Measurements from ENCODE around the gene CCL19.

Gene CCL19

DNA sequence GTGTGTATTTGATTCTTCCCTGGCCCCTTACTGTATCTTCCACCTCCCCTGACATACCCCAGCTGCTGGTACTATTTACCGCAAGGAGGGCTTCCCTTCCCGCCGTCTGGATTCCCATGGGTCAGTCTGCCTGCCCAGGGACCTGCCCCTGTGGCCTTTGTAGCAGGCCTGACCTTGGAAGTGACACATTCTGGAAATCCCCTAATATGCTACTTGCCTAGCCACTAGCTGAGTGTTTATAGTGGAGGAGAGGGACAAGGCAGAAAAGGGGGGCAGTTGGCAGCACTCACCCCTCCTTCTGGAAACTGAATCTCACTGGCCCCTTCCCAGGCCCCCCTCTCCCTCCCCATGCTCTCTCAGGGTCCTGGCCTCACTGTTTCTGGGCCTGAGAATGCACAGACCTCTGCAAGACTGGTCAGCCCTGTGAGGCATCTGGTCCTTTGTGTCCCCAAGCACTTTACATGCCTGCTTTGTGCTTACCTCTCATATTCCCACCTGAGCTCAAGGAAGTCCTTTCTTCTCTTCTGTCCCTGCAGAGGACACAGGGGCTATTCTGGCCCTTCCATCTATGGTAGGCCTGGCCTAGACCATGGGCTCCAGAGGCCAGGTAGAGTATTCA is 27.0 kb upstream of the CCL19 start:
- no peak for FAIRE-seq
- no peak for DNase-seq (ENCODE audit: insufficient read length, low spot score)

DNA sequence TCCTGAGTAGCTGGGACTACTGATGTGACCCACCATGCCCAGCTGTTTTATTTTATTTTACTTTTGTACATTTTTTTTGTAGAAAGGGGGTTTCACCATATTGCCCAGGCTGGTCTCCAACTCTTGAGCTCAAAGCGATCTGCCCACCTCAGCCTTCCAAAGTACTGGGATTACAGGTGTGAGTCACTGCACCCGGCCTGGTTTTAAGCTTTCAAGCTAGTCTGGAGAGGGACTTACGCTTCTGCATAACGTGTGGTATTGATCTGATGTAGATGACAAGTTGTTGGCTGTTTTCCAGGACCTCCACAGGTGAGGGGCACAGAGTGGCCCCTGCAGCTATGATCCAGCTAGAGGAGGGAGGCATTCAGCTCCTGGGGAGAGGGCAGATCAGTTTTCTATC is 25.6 kb upstream of the CCL19 start:
- TF ChIP-seq SPI1 (IDR thresholded peaks at IDR 0.05; ENCODE audit: low read depth, low read length), result no peak
- TF ChIP-seq PAX5 (IDR thresholded peaks at IDR 0.05; ENCODE audit: insufficient read depth, low read length, severe bottlenecking), result no peak
- TF ChIP-seq POU2F2 (IDR thresholded peaks at IDR 0.05; ENCODE audit: low read depth, low read length), result no peak
- no peak for TF ChIP-seq TAF1 (IDR thresholded peaks at IDR 0.05; ENCODE audit: low read depth, low read length)
- no peak for TF ChIP-seq POLR2AphosphoS5 (IDR thresholded peaks at IDR 0.05; ENCODE audit: low read depth, low read length)
- no peak for TF ChIP-seq POLR2A (IDR thresholded peaks at IDR 0.05; ENCODE audit: low read depth, low read length)
- DNase-seq (ENCODE audit: insufficient read length, low spot score) (no peak), FAIRE-seq (no peak)

More for the DNA sequence above, 27.0 kb upstream of the CCL19 start:
- TF ChIP-seq SPI1 (IDR thresholded peaks at IDR 0.05; ENCODE audit: low read depth, low read length) (no peak), POU2F2 (IDR thresholded peaks at IDR 0.05; ENCODE audit: low read depth, low read length) (no peak)

DNA sequence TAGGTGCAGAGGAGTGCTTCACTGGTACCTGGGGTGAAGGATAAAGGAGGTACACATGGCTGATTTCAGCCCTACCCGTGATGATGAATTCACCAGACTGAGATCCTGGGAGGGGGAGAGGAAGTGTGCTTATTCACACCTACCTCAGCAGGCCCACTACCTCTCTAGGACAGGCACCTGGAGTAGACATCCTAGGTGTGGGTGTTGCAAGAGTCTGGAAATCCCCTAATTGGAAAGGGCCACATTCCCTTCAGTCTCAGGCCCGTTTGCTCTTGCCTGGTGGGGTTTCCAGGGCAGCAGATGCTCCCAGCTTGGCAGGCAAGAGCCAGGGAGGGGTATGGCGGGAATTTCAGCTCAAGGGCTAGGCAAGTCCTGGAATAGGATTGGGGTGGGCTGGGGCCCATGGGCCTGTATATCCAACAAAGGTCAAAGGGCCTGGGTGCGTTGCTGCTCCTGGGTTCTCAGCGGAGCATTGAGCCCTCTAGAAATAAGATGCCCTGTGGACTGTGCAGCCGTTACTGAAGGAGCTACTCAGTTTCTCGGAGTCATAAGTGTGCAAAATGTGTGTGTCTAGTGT is 24.7 kb upstream of the CCL19 start:
- DNase-seq (ENCODE audit: insufficient read length, low spot score) (no peak), FAIRE-seq (no peak)

DNA sequence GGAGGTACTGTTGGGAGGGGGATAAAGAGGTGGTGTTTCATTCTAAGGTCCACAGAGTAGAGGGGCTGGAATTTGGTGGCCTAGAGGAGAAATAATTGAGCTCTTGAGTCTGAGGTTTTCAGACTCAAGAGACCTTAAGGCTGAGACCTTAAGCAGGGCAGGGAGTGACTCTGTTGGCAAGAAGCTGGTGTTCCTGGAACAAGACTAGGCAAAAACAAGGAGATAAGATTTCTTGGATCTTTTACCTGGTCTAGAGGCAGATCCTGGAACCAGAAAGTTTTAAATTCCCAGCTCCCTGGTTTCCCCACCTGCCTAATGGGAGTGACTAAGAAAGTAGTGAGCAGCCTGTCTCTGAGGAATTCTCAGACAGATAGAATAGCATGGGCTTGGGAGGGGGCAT is 22.9 kb upstream of the CCL19 start:
- FAIRE-seq (no peak), DNase-seq (ENCODE audit: insufficient read length, low spot score) (no peak)
- TF ChIP-seq SPI1 (IDR thresholded peaks at IDR 0.05; ENCODE audit: low read depth, low read length), result no peak
- TF ChIP-seq POLR2A (IDR thresholded peaks at IDR 0.05; ENCODE audit: low read depth, low read length), result no peak
- no peak for TF ChIP-seq POLR2AphosphoS5 (IDR thresholded peaks at IDR 0.05; ENCODE audit: low read depth, low read length)
- TF ChIP-seq TAF1 (IDR thresholded peaks at IDR 0.05; ENCODE audit: low read depth, low read length), result no peak
- TF ChIP-seq PAX5 (IDR thresholded peaks at IDR 0.05; ENCODE audit: insufficient read depth, low read length, severe bottlenecking), result no peak

More for the DNA sequence above, 24.7 kb upstream of the CCL19 start:
- TF ChIP-seq TAF1 (IDR thresholded peaks at IDR 0.05; ENCODE audit: low read depth, low read length), result no peak
- TF ChIP-seq PAX5 (IDR thresholded peaks at IDR 0.05; ENCODE audit: insufficient read depth, low read length, severe bottlenecking), result no peak
- no peak for TF ChIP-seq SPI1 (IDR thresholded peaks at IDR 0.05; ENCODE audit: low read depth, low read length)
- TF ChIP-seq POU2F2 (IDR thresholded peaks at IDR 0.05; ENCODE audit: low read depth, low read length), result no peak
- TF ChIP-seq POLR2AphosphoS5 (IDR thresholded peaks at IDR 0.05; ENCODE audit: low read depth, low read length), result no peak
- TF ChIP-seq POLR2A (IDR thresholded peaks at IDR 0.05; ENCODE audit: low read depth, low read length), result no peak

DNA sequence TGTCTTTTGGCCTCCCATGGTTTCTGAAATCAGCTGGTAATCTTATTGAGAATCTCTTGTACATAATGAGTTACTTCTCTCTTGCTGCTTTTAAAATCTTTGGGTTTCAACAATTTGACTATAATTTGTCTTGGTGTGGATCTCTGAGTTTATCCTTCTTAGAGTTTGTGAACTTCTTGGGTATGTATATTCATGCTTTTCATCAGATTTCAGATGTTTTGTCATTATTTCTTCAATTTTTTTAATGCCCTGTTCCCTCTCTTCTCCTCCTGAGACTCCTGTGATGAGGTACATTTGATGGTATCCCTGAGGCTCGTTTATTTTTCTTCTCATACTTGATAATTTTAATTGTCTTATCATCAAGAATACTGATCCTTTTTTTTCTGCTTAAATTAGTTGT is 21.1 kb upstream of the CCL19 start:
- TF ChIP-seq PAX5 (IDR thresholded peaks at IDR 0.05; ENCODE audit: insufficient read depth, low read length, severe bottlenecking), result no peak
- no peak for TF ChIP-seq TAF1 (IDR thresholded peaks at IDR 0.05; ENCODE audit: low read depth, low read length)
- FAIRE-seq, result no peak
- no peak for DNase-seq (ENCODE audit: insufficient read length, low spot score)

DNA sequence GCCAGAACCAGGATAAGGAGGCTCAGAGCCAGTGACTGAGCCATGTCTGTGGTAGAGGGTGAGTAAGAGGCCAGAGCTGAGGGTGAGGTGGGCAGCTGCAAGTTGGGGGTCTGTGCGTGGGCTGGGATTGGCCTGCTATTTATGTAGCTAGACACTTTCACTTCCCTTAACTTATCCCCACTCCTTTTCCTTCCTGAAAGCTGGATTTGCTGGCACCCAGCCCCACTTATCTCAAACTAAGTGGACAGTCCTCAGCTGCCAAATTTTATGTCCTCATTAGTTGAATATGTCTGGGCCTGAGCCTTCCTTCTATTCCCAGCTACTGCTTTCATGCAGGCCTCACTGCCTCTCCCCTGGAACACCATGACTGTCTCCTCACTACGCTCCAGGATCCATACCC is 18.9 kb upstream of the CCL19 start, which contains the start of gene CCL21:
TSS of gene CCL21 (minus strand) at position 114 of the 400 bp plus-strand sequence. CDS start at position 44, 70 bp downstream.
- TF ChIP-seq SPI1 (IDR thresholded peaks at IDR 0.05; ENCODE audit: low read depth, low read length) (no peak), TAF1 (IDR thresholded peaks at IDR 0.05; ENCODE audit: low read depth, low read length) (no peak), POLR2A (IDR thresholded peaks at IDR 0.05; ENCODE audit: low read depth, low read length) (no peak), POLR2AphosphoS5 (IDR thresholded peaks at IDR 0.05; ENCODE audit: low read depth, low read length) (no peak), POU2F2 (IDR thresholded peaks at IDR 0.05; ENCODE audit: low read depth, low read length) (no peak), PAX5 (IDR thresholded peaks at IDR 0.05; ENCODE audit: insufficient read depth, low read length, severe bottlenecking) (no peak)
- DNase-seq (ENCODE audit: insufficient read length, low spot score) (no peak), FAIRE-seq (no peak)

DNA sequence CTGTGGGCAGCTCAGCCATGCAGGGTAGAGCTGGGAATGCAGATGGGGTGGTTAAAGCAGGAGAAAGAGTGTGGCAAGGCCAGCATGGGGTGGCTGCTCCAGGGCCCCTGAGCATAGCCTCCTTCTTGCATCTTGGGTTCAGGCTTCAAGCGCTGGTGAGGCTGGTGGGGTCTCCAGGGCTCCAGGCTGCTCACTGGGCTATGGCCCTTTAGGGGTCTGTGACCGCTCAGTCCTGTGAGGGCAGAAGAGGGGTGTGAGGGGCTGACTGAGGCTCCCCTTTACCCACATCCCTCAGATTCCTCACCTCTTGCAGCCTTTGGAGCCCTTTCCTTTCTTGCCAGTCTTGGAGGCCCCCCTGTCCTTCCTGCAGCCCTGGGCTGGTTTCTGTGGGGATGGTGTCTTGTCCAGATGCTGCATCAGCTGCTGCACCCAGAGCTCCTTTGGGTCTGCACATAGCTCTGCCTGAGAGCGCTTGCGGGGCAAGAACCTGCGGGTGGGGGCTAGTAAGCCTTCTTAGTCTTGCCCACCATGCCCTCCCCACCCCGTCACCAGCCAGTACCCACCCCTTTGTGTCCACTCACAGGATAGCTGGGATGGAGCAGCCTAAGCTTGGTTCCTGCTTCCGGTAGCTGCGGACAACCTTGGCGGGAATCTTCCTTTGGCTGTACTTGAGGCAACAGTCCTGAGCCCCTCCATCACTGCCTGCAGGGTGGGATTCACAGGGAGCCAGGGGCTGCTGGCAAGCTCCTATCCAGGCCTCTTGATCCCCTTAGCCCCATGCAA is 18.3 kb upstream of the CCL19 start:
- TF ChIP-seq POLR2AphosphoS5 (IDR thresholded peaks at IDR 0.05; ENCODE audit: low read depth, low read length) (no peak), POLR2A (IDR thresholded peaks at IDR 0.05; ENCODE audit: low read depth, low read length) (no peak), SPI1 (IDR thresholded peaks at IDR 0.05; ENCODE audit: low read depth, low read length) (no peak), PAX5 (IDR thresholded peaks at IDR 0.05; ENCODE audit: insufficient read depth, low read length, severe bottlenecking) (no peak), POU2F2 (IDR thresholded peaks at IDR 0.05; ENCODE audit: low read depth, low read length) (no peak), TAF1 (IDR thresholded peaks at IDR 0.05; ENCODE audit: low read depth, low read length) (no peak)
- DNase-seq (ENCODE audit: insufficient read length, low spot score) (no peak), FAIRE-seq (no peak)

DNA sequence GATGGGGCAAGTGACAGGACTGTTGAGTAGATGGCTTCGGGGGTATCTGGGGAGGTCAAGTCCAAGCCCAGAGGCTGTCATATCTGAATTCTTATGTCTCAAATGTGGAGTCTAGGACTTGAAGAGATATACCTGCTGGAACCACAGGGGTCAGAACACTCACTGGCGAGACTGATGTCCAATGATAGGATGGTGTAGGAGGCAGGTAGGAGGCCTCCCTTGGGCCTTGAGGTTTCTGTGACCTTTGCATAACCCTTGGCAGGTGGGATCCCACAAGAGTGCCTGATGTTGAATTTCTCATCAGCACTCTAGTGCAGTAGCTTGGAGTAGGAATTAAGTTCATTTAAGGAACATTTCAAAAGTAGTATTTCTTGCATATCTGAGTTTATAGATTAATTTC is 16.1 kb upstream of the CCL19 start:
- TF ChIP-seq TAF1 (IDR thresholded peaks at IDR 0.05; ENCODE audit: low read depth, low read length) (no peak), POU2F2 (IDR thresholded peaks at IDR 0.05; ENCODE audit: low read depth, low read length) (no peak), POLR2AphosphoS5 (IDR thresholded peaks at IDR 0.05; ENCODE audit: low read depth, low read length) (no peak), PAX5 (IDR thresholded peaks at IDR 0.05; ENCODE audit: insufficient read depth, low read length, severe bottlenecking) (no peak), POLR2A (IDR thresholded peaks at IDR 0.05; ENCODE audit: low read depth, low read length) (no peak), SPI1 (IDR thresholded peaks at IDR 0.05; ENCODE audit: low read depth, low read length) (no peak)
- DNase-seq (ENCODE audit: insufficient read length, low spot score), result no peak

DNA sequence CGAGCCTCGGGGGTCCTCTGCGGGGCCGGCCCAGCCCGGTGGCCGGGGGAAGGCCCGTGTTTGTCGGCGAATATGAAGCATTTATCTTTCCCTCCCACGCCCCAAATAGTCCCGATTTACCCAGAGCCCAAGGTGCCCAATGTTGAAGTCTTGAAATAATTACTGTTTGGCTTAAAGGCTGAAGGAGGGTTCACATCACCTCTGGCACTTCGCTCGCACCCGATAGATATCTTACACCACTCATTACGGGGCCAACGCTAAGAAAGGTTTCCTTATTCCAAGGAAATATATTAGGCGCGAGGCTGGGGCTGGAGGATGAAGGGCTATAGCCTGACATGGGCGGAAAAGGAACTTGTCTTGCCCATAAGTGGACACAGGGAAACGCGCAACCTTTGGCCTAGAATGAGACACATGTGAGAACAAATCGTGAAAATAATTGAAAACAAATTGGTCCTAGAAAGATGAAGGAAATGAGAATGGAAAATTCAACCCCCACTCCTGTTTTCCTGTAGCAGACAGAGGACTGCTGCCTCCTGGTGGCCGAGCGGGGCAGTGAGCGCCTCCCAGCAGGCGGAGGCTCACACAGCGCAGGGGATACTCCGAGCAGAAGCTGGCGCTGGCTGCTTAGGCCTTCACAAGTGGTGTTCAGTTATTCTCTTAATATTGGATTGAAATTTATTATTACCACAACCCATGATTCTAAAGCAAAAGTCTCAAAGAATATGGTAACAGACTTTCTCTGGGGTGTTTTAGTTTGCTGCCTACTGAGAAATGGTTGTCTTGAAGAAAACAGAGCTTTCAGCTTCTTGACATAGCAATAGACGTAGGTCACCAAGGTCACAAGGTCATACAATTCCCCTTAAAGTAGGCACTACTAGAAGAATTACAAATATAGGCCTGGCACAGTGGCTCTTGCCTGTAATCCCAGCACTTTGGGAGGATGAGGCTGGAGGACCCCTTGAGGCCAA is 11.0 kb upstream of the CCL19 start:
- TF ChIP-seq SPI1 (IDR thresholded peaks at IDR 0.05; ENCODE audit: low read depth, low read length), result no peak
- TF ChIP-seq POLR2AphosphoS5 (IDR thresholded peaks at IDR 0.05; ENCODE audit: low read depth, low read length), result no peak
- no peak for TF ChIP-seq POU2F2 (IDR thresholded peaks at IDR 0.05; ENCODE audit: low read depth, low read length)
- TF ChIP-seq POLR2A (IDR thresholded peaks at IDR 0.05; ENCODE audit: low read depth, low read length), result no peak
- no peak for TF ChIP-seq PAX5 (IDR thresholded peaks at IDR 0.05; ENCODE audit: insufficient read depth, low read length, severe bottlenecking)
- TF ChIP-seq TAF1 (IDR thresholded peaks at IDR 0.05; ENCODE audit: low read depth, low read length), result no peak
- FAIRE-seq (peak; percentile 81), DNase-seq (ENCODE audit: insufficient read length, low spot score) (peak; percentile 75)

More for the DNA sequence above, 16.1 kb upstream of the CCL19 start:
- no peak for FAIRE-seq

Data from GM12891 (cell line).